HG03139 (cell line): Measurements from ENCODE around the gene PDK3.

Source experiments
- ATAC-seq: cut with Tn5 transposase; IDR thresholded peaks from one replicate; pipeline ENCODE4 v1.9.1; 2021; ENCODE audit not compliant: unreplicated experiment

Gene PDK3

DNA sequence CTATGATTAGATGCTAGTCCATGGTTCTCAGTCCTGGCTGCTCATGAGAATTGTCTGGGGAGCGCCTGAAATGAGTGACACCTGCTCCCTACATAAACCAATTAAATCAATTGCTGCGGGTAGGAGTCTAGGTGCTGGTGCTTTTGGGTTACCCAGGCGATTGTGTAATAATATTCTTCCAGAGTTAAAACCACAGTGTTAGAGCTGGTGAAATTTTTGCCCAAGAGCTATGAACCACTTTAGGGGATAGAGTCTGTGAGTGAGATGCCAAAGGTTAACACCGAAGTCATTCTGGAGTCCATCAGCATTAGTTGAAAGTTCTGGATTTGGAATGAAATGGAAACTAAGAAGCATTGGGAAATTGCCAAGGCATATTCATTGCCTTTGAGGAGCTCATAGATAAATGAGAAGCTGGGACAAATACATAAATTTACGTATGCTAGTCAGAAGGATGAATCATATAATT lies 15.3 kb downstream of the PDK3 start:
- peak; percentile 33 for ATAC-seq

DNA sequence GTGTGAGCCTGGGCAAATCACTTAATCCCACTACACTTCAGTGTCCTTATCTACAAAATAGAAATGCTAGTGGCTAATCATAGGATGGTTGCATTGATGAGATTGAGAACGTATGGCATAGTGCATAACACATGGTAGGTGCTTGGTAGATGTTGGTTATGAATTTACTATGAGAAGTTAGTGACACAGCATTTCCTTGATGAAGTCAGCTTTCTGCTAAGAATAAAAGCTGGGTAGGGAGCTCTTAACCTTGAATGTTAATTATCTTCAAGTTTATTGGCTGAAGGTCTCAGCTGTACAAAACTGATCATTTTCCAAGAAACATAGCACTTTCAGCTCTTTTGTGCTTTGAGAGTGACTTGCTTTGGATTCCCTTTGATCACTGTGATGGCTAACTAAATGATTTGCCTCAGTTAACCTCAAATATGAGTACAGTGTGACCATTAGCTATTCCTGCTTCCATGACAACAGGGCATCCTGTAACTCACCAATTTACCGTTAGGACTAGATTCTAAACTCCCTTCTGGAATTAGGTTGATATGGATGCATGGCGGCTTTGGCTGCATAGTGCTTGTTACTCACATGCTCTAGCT lies 17.8 kb downstream of the PDK3 start:
- ATAC-seq: no peak

DNA sequence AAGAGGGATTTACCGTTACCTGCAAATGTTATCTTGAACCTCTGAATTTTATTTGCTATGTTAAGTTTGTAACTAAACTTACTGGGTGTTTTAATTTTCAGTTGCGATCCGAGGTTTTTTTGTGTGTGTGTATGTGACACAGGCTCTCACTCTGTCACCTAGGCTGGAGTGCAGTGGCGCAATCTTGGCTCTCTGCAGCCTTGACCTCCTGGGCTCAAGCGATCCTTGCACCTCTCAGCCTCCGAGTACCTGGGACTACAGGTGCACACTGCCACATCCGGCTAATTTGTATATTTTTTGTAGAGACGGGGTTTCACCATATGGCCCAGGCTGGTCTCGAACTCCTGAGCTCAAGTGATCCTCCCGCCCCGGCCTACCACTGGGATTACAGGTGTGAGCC lies 18.5 kb downstream of the PDK3 start:
- no peak for ATAC-seq

DNA sequence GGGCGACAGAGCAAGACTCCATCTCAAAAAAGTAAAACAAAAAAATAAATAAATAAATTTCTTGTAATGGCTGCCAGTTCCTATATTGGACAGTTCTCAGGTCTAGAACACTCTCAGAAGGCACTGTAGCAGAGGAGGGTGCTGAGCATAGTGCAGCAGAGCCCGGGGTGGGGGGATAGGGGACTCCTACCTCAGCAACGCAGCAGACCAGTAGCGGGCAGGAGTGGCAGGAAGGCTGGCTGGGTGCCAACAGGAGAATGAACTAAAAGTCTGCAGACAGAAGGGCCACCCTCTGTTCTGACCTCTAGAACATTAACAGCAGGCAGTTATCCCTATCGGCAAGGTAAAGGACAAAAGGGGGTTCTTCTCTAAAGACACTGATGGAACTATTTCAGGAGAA lies 20.2 kb downstream of the PDK3 start:
- ATAC-seq: no peak

DNA sequence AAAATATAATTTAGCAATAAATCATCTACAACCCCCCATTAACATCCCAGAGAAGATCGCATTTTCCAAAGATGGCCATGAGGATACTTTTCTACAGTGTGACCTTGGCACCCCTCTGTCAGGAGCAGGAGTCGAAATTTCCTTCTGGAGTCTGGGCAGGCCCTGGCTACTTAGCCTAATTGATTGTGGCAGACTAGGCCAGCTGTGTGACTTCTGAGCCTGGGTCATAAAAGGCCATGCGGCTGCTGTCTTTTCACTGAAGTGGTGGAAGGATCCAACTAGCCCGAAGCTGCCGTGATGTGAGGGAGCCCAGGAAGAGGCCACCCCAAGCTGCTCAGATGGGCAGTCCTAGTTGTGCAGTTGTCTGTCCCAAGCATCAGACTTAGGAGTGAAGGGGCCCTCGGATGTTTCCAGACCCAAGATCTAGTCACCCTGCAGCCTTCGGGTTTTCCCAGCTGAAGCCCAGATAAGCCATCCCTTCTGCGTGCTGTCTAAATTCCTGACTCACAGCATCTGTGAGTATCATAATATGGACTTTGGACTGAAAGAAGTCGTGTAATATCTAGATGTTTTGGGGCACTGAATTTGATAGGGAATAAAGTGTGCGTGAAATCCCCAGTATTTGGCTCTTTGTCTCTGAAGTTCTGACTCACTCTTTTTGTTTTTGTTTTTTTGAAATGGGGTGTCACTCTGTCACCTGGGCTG lies 21.0 kb downstream of the PDK3 start:
- no peak for ATAC-seq

DNA sequence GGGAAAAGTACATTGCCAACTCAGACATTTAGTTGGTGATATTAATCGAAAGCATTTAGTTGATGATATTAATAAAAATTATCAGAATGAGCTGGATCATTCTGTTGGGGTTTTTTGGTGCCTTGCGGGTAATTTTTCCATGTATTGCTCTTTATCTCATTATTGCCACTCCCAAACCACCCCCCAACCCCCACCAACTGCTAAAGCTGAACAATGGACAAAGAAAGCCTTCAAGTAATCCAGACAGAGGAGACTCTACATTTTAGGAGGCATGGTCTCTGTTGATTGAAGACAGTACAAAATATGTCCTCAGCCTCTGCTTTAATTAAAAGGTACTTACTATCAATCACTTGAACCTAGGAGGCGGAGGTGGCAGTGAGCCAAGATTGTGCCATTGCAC lies 22.5 kb downstream of the PDK3 start:
- ATAC-seq: no peak

DNA sequence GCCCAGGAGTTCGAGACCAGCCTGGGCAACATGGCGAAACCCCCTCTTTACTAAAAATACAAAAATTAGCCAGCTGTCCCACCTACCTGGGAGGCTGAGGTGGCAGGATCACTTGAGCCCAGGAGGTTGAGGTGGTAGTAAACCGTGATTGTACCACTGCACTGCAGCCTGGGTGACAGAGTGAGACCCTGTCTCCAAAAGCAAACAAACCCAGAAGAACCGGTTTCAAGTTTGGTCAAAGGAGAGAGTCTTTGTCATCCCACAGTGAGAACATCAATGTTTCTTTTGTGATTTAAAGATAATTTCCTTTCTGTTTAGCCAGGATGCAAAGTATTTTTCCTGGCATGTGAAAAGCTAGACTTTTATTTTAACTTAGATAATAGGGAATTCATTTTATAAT lies 26.7 kb downstream of the PDK3 start:
- no peak for ATAC-seq

DNA sequence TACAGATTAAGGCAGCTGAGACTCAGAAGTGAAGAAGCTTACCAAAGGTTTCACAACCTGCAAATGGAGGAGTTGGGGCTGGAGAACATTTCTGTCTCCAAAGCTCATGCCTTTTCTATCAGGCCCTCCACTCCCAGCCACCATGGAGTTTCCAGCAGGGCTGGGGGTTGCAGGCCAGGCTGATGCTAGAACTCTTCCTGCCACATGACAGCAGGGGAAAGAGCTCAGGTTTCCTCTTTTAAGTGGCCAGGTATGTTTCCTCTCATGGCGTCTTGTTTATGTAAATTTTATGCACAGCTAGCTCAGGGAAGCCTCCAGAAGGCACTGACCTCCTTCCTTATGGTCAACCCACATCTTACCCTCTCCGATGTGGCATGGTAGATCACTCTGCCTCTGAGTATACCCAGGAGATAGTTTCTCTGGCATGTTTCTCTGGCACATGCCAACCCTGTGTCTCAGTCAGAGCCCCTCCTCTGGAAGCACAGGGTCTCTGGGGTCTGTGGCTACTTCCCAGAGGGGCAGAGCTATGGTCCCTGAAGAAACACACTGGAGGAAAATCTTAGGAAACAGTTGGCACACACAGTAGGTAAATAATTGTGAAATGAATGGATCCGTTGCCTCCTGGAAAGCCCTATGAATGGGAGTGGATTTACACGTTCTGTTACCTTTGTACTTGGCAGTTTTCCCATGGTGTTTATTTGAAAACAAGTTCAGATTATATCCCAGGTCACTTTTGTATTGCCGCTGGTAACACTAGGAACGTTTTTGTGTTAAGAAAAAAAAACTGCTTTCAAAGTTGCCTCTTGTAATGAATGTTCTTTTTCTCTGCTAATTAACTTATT lies 28.9 kb downstream of the PDK3 start:
- ATAC-seq: no peak

DNA sequence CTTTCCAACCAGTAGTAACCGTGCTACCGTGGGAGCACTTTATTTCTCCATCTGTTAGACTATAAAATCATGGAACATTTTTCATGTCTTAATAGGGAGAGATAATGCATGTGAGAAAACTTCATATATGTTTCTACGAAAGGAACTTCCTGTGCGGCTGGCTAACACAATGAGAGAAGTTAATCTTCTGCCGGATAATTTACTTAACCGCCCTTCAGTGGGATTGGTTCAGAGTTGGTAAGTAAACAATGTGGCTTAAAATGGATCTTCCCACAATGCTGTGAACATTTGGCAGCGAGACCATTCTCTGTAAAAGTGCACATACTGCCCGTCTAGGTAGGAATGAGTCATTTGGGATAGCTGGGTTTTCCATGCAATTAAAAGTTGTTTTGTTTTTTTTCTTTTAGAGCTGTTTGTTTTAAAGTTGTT lies 29.6 kb downstream of the PDK3 start:
- ATAC-seq: no peak

DNA sequence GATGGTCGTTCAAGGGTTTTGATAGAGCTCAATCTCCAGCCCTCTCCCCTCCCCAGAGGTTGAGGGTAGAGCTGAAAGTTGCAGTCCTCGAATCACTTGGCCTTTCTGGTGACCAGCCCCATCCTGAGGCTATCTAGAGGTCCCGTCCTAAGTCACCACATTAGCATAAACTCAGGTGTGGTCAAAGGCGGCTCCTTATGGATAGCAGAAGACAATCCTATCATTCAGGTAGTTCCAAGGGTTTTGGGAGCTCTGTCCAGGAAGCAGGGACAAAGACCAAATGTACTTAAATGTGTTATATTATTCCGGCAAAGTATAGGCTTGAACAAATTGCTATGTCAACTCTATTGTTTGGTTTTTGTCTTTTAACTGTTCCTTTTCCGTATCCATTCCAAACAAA lies 30.6 kb downstream of the PDK3 start:
- no peak for ATAC-seq

DNA sequence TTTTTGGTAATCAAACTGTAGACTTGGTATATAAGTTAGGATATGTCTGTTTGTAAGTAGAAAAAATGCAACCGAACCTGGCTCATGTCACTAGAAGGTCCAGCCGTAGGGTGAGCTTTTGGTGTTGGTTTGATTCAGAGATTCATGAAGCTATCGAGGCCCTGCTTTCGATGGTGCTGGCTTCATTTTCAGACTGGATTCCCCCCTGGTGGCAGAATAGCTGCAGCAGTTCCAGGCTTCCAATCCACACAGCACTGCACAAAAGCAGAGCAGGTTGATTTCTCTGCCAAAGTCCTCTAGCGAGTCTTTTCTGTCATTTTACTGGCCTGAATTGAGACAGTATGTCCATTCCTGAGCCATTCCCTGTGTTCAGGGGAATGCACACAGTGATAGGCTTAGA lies 33.1 kb downstream of the PDK3 start:
- ATAC-seq: no peak

DNA sequence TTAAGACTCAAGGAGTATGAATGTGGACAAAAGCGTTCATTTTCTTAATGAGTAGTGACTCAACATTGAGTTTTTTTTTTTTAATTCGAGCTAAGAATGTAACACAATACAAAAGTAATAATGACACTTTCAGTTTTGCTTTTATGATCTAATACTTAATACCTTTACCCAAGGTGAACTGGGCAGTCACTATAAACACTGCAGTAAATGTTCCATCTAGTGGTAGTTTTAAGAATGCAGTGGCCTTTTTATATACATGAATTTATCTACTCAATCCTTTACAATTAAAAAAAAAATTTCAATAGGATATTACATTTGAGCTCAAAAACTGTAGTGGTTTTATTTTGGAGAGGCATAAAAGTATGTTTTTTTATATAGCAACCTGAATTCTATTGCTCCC lies 33.9 kb downstream of the PDK3 start:
- no peak for ATAC-seq

DNA sequence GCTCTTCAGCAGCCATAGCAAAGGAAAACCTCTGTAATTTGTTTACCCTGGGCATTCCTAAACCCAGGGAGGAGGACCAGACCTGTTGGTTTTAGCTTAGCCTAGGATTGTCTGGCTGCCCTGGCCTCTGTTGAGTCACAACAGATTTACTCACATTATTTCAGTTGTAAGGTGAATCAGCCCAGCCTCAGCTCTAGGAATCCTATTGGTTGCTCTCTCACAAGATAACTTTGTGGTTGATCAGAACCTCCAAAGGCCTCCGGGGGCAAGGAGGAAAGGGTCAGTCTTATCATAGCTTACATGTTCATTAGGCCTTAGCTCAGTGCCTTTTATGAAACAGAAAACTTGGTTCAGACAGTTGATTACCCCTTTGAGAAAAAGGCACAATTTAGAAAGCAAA lies 41.0 kb downstream of the PDK3 start:
- ATAC-seq: no peak

DNA sequence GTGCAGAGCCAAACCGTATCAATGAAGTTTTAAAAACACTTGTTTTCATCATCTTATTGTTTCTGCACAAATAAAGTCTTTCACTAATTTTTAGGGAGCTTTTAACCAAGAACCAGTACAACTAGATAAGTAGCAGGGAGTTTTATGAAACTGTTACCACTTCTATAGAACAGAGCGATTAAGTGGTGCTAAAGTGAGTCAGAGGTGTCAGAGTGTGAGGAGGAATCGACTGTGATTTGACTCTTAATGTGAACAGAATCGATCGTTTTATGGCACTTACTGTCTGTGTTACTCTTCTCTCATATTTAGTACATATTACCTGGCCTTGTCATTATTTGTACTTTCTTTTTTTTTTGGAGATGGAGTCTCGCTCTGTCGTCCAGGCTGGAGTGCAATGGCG lies 43.3 kb downstream of the PDK3 start:
- no peak for ATAC-seq

DNA sequence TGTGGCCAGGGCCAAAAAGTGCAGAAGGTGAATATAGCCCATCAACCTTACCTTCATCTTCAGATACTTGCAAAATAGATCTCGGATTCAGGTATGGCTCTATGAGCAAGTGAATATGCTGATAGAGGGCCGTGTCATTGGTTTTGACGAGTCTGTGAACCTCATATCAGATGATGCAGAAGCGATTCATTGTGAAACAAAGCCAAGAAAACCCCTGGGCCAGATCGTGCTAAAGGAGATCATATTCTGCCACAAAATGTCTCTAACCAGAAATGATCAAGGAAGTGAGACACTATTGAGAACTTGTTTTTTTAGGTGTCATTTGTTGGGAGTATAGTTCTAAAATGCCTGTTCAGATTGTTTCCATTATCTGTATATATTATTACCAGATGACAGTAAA lies 48.3 kb downstream of the PDK3 start:
- ATAC-seq: peak; percentile 76

DNA sequence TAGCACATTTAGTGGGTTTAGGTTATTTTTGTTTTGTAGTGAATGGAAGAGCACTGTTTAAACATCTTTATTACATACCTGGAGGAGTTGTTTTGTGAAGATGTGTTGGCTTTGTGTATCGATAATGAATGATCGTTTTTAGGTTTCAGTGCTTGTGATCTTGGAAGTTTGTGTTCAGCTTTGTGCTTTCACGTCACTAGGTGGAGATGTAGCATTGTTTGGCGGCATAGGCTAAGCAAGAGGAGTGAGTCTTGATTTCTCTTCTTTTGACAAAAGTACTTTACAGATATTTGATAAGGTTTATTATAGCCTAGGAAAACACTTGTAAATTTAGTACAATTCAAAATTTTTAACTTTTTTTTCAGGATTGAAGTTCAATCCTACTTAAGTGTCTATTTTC lies 50.4 kb downstream of the PDK3 start:
- ATAC-seq: no peak

DNA sequence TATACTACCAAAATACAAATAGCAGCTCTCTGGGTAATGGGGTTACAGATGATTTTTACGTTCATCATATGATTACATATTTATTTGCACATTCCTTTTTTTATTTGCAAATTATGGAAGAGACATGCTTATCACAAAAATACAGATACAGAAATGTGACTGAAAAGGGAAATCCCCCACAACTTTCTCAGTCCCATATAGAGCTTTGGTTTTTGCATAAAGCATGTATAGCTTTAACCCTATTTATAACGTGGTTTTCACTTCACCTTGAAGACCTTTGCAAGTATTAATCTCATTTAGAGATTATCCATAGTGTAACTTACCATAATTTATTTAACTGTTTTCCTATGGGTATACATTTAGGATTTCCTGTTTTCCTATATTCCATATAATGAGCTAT lies 55.4 kb downstream of the PDK3 start:
- no peak for ATAC-seq

DNA sequence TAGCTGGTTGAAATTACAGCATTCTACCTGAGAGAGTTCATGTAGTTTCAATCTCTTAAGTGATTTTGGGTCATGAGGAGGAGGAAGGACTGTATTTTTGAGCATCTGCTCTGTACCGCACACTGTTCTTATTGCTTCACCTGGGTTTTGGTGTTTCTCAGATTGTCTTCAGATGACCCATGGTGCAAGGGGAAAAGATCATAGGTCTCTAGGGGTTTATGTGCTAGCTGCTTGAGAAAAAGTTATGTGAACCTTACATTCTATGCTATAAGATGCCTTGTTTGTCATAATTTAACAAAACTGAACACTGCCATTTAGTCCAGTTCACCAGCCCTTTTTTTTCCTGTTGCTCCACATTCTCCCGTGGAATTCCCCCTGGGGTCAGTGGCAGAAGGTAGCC lies 60.4 kb downstream of the PDK3 start:
- ATAC-seq: no peak

DNA sequence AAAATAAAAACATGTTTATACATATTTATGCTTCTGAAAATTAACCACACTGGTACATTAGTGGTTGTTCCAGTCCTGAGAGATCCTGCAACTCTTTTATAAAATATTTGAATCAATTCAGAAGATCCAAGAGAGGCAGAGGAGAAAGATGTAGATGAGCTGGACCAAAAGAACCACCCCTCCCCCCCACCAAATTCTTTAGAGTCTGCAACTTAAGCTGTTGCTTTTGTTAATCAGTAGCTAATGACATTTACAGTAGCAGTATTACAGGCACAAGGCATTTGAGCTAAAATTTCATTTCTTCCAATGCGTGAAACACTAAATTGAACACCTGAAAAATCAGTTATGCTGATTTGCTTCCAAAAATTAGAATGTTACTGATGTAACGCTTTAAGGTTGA lies 61.5 kb downstream of the PDK3 start:
- ATAC-seq: no peak

DNA sequence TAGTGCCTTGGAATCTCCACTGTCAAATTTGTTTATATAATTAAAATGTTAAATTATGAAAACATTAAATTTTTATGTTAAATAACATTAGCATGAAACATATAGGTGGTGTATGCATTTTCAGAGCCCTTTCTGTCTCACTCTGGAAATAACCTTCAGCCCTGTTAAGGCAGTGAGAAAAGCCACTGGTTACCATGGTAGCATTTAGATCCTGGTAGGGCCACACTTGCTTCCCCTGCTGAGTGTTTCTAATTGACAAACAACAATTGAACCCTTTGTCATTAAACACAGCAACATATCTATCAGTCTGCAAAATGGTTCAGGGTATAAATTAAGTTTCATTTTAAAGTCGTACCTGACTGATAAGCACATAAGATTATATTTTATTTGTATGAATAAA lies 63.5 kb downstream of the PDK3 start:
- no peak for ATAC-seq

DNA sequence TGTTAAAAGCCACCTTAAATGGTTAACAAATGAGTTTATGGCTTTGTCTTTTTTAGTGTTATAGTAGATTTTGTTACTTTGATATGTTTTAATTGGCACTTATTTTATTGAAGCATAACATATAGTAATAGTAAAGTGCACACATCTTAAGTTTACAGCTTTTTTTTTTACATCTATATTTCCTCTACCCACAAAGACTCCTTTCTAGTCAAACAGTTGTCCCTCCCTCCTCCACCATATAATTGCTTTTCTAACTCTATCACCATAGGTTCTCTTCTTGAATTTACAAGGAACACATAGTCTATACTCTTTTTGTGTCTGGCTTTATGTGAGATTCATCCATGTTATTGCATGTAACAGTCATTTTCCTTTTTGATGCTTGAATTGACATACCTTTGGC lies 71.5 kb downstream of the PDK3 start:
- ATAC-seq: no peak

DNA sequence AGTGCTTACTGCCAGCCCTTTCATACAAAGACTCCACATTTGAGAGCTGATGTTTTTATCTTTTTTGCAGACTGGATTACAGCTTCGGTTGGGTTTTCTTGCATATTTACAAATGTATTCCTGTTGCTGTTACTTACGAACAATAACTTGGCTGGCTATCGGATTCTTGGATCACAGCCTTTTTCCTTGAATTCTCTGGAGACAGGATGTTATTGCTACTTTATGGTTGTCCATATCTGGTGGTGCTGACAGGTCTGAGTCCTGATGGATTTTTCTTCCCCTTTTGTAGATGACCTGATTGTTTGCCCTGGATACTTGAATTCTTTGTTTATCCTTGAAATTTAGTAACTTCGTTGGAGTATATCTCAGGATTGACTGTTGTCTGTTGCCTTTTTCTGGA lies 77.7 kb downstream of the PDK3 start:
- ATAC-seq: no peak
